Gastroesophageal sphincter (tissue), 3 donors: ENCODE measurements around the gene TSPAN9.

Experiments
- POLR2A ChIP-seq, 2 donors: fragments of 450-650 bp; IDR thresholded peaks; one replicate each; pipeline ENCODE4 v1.6.1; 2017; ENCODE audit warnings: antibody characterized with exemption in 2 of 2, mild to moderate bottlenecking in 2 of 2, moderate library complexity in 1 of 2
- TF ChIP-seq, protein P1 (sequence below), 4 experiments: fragments of 200-600 bp in 2 of 4; fragments of 450-650 bp in 2 of 4; sonication (generic) in 1 of 4; IDR thresholded peaks; one replicate each; pipeline ENCODE4 v1.5.1; 2017 to 2019; ENCODE audit warnings: antibody characterized with exemption in 4 of 4, mild to moderate bottlenecking in 2 of 4, moderate library complexity in 2 of 4

DNA sequence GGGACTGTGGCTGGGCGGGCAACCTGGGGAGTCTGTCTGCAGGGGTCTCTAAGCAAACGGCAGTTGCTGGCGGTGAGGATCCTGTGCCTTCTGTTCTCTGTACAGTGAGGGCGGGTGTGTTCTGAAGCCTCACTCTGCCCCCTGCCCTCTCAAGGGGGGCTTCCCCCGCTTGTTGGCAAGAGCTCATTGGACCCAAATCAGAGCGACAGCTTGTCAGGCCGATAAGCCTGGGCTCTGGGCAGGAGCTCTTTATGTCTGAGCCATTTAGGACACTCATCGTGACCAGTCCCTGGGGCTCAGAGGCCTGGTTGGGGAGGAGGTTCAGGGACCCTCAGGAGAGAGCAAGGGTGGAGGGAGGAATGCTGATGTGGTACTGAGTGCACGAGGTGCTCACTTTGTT is 136.0 kb downstream of the TSPAN9 start:
- TF ChIP-seq POLR2A (IDR thresholded peaks at IDR 0.05), result no peak
- TF ChIP-seq, protein P1, sequence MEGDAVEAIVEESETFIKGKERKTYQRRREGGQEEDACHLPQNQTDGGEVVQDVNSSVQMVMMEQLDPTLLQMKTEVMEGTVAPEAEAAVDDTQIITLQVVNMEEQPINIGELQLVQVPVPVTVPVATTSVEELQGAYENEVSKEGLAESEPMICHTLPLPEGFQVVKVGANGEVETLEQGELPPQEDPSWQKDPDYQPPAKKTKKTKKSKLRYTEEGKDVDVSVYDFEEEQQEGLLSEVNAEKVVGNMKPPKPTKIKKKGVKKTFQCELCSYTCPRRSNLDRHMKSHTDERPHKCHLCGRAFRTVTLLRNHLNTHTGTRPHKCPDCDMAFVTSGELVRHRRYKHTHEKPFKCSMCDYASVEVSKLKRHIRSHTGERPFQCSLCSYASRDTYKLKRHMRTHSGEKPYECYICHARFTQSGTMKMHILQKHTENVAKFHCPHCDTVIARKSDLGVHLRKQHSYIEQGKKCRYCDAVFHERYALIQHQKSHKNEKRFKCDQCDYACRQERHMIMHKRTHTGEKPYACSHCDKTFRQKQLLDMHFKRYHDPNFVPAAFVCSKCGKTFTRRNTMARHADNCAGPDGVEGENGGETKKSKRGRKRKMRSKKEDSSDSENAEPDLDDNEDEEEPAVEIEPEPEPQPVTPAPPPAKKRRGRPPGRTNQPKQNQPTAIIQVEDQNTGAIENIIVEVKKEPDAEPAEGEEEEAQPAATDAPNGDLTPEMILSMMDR (IDR thresholded peaks at IDR 0.05), result no peak
